Stimulated activated CD8-positive, alpha-beta memory T cell treated with anti-CD3 and anti-CD28 coated beads, Interleukin-15, amount 100 ng/mL, for 48 hours (primary cell): Measurements from ENCODE around the gene GCH1.

ENCODE experiments used
- DNase-seq, 2 donors: peaks; one replicate each; pipeline ENCODE4 v3.0.0-alpha.2; 2020; ENCODE audit warnings: low read depth in 2 of 2

The GCH1 gene

DNA sequence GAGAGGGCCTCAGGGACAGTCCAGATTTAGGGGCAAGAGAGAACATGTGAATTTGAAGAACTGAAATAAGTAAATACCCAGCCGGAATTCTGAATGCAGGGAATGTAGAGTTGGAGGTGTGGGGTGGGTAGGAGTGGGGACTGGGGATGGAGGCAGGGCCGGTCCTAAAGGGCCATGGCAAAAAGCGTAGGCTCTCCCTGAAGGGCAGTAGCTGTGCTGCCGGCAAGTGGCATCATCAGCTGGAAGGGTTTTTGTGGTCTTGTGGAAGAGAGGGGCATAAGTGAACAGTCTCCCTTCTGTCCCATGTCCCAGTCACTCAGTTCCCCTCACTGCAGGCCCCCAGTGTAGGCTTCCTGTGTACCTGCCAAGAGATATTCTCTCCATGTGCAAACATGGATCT lies 104.6 kb downstream of the GCH1 start:
- DNase-seq: no peak

- DNase-seq: no peak
These were observed 105.1 kb downstream of the GCH1 start for GRCh38 chr14:54797556-54797955.

- DNase-seq: no peak
These were observed 105.7 kb downstream of the GCH1 start for GRCh38 chr14:54796961-54797360.

GRCh38 chr14:54794796-54795195 lies 107.8 kb downstream of the GCH1 start:
- DNase-seq: no peak

- no peak for DNase-seq
These were observed 108.5 kb downstream of the GCH1 start for GRCh38 chr14:54794159-54794558.

DNA sequence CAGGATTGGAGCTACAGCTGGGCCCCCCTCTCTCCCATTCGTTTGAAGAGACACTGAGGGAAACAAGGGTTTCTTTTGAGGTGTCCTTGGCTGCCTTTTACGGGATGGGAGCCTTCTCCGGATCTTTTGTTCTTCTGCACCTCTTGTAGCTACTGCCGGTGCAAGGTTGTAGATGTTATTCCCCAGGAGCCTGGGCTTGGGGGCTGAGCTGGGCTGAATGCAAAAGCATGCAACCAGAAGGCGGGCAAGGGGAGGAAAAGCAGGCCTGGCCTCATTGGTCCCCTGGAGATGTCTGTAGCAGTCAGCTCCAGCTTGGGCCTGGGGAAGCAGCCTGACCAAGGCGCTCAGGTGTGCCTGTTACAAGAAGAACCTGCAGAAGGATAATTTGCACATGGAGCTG lies 110.3 kb downstream of the GCH1 start:
- no peak for DNase-seq
